AG09309 (cell line): ENCODE data around the gene CSTPP1.

ENCODE experiments used
- DNase-seq: peaks from one replicate; pipeline ENCODE4 v3.0.0-alpha.2; 2010; ENCODE audit warnings: low read depth
- H3K4me3 ChIP-seq: 2 replicates; pipeline ENCODE4 v1.5.1; 2011; ENCODE audit warnings: mild to moderate bottlenecking, low read depth, low read length, moderate library complexity; ENCODE audit not compliant: control insufficient read depth
- CTCF ChIP-seq: IDR thresholded peaks from 2 replicates; pipeline ENCODE4 v1.5.1; 2011; ENCODE audit warnings: mild to moderate bottlenecking, low read depth, low read length, inconsistent platforms; ENCODE audit not compliant: insufficient read depth, control insufficient read depth; ENCODE audit errors: missing control alignments

The CSTPP1 gene

GRCh38 chr11:47099918-47100315 lies 163.4 kb downstream of the CSTPP1 start:
- DNase-seq: no peak
- no peak overlapping the region for H3K4me3 ChIP-seq
- TF ChIP-seq CTCF: no peak

GRCh38 chr11:47101406-47101805 lies 164.8 kb downstream of the CSTPP1 start:
- DNase-seq: no peak
- no peak for TF ChIP-seq CTCF
- no peak overlapping the region for H3K4me3 ChIP-seq

- TF ChIP-seq CTCF: no peak
- no peak for DNase-seq
- no peak overlapping the region for H3K4me3 ChIP-seq
These were observed 167.8 kb downstream of the CSTPP1 start for GRCh38 chr11:47104261-47104950.

GRCh38 chr11:47105541-47105940 lies 169.0 kb downstream of the CSTPP1 start:
- DNase-seq: no peak
- no peak for TF ChIP-seq CTCF
- H3K4me3 ChIP-seq: no peak overlapping the region

GRCh38 chr11:47105974-47106373 lies 169.4 kb downstream of the CSTPP1 start:
- no peak for TF ChIP-seq CTCF
- H3K4me3 ChIP-seq: no peak overlapping the region
- no peak for DNase-seq

GRCh38 chr11:47106798-47107411 lies 170.3 kb downstream of the CSTPP1 start:
- DNase-seq: no peak
- TF ChIP-seq CTCF: no peak

GRCh38 chr11:47107744-47108143 lies 171.2 kb downstream of the CSTPP1 start:
- H3K4me3 ChIP-seq: no peak overlapping the region
- no peak for DNase-seq
- TF ChIP-seq CTCF: no peak

More at GRCh38 chr11:47106798-47107411, 170.3 kb downstream of the CSTPP1 start:
- no peak overlapping the region for H3K4me3 ChIP-seq
